Measurements from ENCODE around the gene CYP2W1. TPM values are rescaled to one million over a fixed set of nuclear protein-coding genes. Genes with fewer than 3 reads are reported as not detected.
"Not testable (repeated sequence)": the region's sequence is repeated elsewhere in the genome, so short reads cannot be mapped to it uniquely, and the experiment has no call there.

Gene CYP2W1
- total and polyA plus RNA-seq, 2 experiments from 2014 or later: 31.1 to 72.3 TPM

DNA sequence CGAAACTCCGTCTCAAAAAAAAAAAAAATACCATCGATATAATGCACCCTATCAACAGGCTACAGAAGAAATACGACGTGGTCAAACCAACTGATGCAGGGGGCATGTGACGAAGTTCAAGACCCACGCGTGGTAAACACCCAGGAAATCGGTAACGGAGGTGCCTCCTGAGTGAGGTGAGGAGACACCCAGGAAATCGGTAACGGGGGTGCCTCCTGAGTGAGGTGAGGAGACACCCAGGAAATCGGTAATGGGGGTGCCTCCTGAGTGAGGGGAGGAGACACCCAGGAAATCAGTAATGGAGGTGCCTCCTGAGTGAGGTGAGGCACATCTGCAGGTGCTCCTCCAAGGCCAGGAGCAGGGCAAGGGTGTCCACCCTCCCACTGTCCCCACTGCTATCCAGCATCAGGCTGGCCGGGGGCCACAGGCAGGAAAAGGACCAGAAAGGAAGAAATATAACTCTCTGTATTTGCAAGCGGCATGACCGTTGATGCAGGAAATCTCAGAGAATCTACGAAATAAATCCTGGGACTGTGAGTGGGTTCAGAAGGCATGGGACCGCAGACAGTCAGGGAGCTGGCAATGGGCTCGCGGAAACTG is 50.7 kb downstream of the CYP2W1 start:
- Histone ChIP-seq H3K4me3 (no peak overlapping the region), H3K79me2 (peaks cover 2% of the 10 kb centered on the region), H2AFZ (no peak overlapping the region), H3K4me2 (no peak overlapping the region), H3K4me1 (ENCODE audit: insufficient read depth) (peaks cover 8% of the 10 kb centered on the region), H3K27me3 (no peaks in the 10 kb centered on the region), H4K20me1 (ENCODE audit: insufficient read depth, poor library complexity, severe bottlenecking) (no peaks in the 10 kb centered on the region), H3K36me3 (replicated peaks; ENCODE audit: insufficient read depth, low read depth) (no peaks in the 10 kb centered on the region), H3K9me2 (replicated peaks; ENCODE audit: insufficient read depth) (no peaks in the 10 kb centered on the region), H3K9me3 (ENCODE audit: low read depth) (no peaks in the 10 kb centered on the region), H3K27ac (no peak overlapping the region)
- no peak for TF ChIP-seq EZH2 (IDR thresholded peaks at IDR 0.05; ENCODE audit: borderline replicate concordance)
- TF ChIP-seq, protein P1, sequence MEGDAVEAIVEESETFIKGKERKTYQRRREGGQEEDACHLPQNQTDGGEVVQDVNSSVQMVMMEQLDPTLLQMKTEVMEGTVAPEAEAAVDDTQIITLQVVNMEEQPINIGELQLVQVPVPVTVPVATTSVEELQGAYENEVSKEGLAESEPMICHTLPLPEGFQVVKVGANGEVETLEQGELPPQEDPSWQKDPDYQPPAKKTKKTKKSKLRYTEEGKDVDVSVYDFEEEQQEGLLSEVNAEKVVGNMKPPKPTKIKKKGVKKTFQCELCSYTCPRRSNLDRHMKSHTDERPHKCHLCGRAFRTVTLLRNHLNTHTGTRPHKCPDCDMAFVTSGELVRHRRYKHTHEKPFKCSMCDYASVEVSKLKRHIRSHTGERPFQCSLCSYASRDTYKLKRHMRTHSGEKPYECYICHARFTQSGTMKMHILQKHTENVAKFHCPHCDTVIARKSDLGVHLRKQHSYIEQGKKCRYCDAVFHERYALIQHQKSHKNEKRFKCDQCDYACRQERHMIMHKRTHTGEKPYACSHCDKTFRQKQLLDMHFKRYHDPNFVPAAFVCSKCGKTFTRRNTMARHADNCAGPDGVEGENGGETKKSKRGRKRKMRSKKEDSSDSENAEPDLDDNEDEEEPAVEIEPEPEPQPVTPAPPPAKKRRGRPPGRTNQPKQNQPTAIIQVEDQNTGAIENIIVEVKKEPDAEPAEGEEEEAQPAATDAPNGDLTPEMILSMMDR (IDR thresholded peaks at IDR 0.05; ENCODE audit: poor library complexity): no peak
- TF ChIP-seq EZH2phosphoT487 (IDR thresholded peaks at IDR 0.05; ENCODE audit: low read depth, severe bottlenecking, unreplicated experiment): no peak
- 95% methylated on average over 20 of the region's 20 CpGs for WGBS (ENCODE audit: low lambda C conversion rate, missing lambda C conversion rate)
- DNase-seq (ENCODE audit: low spot score): no peak

- not testable (repeated sequence) for H3K9me2 ChIP-seq (replicated peaks; ENCODE audit: insufficient read depth); H2AFZ ChIP-seq; H3K27ac ChIP-seq; H3K79me2 ChIP-seq; H3K4me1 ChIP-seq (ENCODE audit: insufficient read depth); H3K9me3 ChIP-seq (ENCODE audit: low read depth); H3K27me3 ChIP-seq; H3K36me3 ChIP-seq (replicated peaks; ENCODE audit: insufficient read depth, low read depth); DNase-seq (ENCODE audit: low spot score); H3K4me3 ChIP-seq; H4K20me1 ChIP-seq (ENCODE audit: insufficient read depth, poor library complexity, severe bottlenecking); H3K4me2 ChIP-seq
- 100% methylated on average over 1 of the region's 1 CpG for WGBS (ENCODE audit: low lambda C conversion rate, missing lambda C conversion rate)
Measured at GRCh38 chr7:1034769-1035168, 51.8 kb downstream of the CYP2W1 start.

- not testable (repeated sequence) for DNase-seq (ENCODE audit: low spot score); H3K9me3 ChIP-seq (ENCODE audit: low read depth); H3K4me1 ChIP-seq (ENCODE audit: insufficient read depth); H2AFZ ChIP-seq; H3K79me2 ChIP-seq; H3K9me2 ChIP-seq (replicated peaks; ENCODE audit: insufficient read depth); H3K4me3 ChIP-seq; H3K27ac ChIP-seq; H3K27me3 ChIP-seq; H3K4me2 ChIP-seq; H4K20me1 ChIP-seq (ENCODE audit: insufficient read depth, poor library complexity, severe bottlenecking); H3K36me3 ChIP-seq (replicated peaks; ENCODE audit: insufficient read depth, low read depth)
- 96% methylated on average over 30 of the region's 40 CpGs for WGBS (ENCODE audit: low lambda C conversion rate, missing lambda C conversion rate)
Measured at GRCh38 chr7:1036164-1036928, 53.4 kb downstream of the CYP2W1 start.

MicroRNAs within 50 kb of the gene (microRNA counts, 767-probe panel; counts per million panel counts)
- microRNA hsa-miR-339-3p (not detected), microRNA hsa-miR-339-5p (not detected)

Small RNA genes lying within 50 kb of the gene (microRNA-seq; reads per million reads assigned to microRNA genes)
- 874 reads per million, percentile 78 among the genes with 10 or more reads in this experiment for gene MIR339

Small RNA genes lying within 50 kb of the gene (small RNA-seq; reads per million reads assigned to genes)
- 16.9 reads per million, percentile 96 among the genes with 10 or more reads in this experiment for gene MIR339

Other genes with a start within 250 kb of the CYP2W1 start
- 101 and 109 TPM in 2 replicates for gene SUN1, start 150.7 kb upstream of the CYP2W1 start, total RNA-seq
- 72.3 and 75.0 TPM in 2 replicates for gene SUN1, start 150.7 kb upstream of the CYP2W1 start, polyA plus RNA-seq
- 46.3 and 48.3 TPM in 2 replicates for gene GET4, start 106.6 kb upstream of the CYP2W1 start, total RNA-seq
- gene GET4, start 106.6 kb upstream of the CYP2W1 start, polyA plus RNA-seq: 102 and 126 TPM in 2 replicates
- 25.8 and 35.7 TPM in 2 replicates for gene ADAP1, start 28.5 kb upstream of the CYP2W1 start, total RNA-seq
- 16.3 and 25.6 TPM in 2 replicates for gene ADAP1, start 28.5 kb upstream of the CYP2W1 start, polyA plus RNA-seq
- gene COX19, start 7.6 kb upstream of the CYP2W1 start, total RNA-seq: 9.9 and 11.6 TPM in 2 replicates
- gene COX19, start 7.6 kb upstream of the CYP2W1 start, polyA plus RNA-seq: 18.9 and 21.2 TPM in 2 replicates
- gene GPR146, start 61.4 kb downstream of the CYP2W1 start, total RNA-seq: 5.2 and 6.5 TPM in 2 replicates
- 2.1 and 2.6 TPM in 2 replicates for gene GPR146, start 61.4 kb downstream of the CYP2W1 start, polyA plus RNA-seq
- gene GPER1, start 104.9 kb downstream of the CYP2W1 start, total RNA-seq: 3.6 and 4.5 TPM in 2 replicates
- gene GPER1, start 104.9 kb downstream of the CYP2W1 start, polyA plus RNA-seq: 9.1 and 11.1 TPM in 2 replicates
- 29.4 and 35.4 TPM in 2 replicates for gene ZFAND2A, start 177.0 kb downstream of the CYP2W1 start, total RNA-seq
- gene ZFAND2A, start 177.0 kb downstream of the CYP2W1 start, polyA plus RNA-seq: 37.3 and 54.3 TPM in 2 replicates
- not detected in 2 replicates for gene UNCX, start 249.7 kb downstream of the CYP2W1 start, total RNA-seq
- gene UNCX, start 249.7 kb downstream of the CYP2W1 start, polyA plus RNA-seq: not detected in 2 replicates